MCF 10A (cell line): ENCODE data around the gene PROM2. TPM values are rescaled to one million over a fixed set of nuclear protein-coding genes. Genes with fewer than 3 reads are reported as not detected.

Experiments used
- BruUV-seq: library from RNA; stranded (reverse); fragments of 400-500 nt; replicated peaks from 2 replicates; lab custom pipeline; 2021; lab: Mats Ljungman, UMichigan
- CTCF ChIA-PET: fragments of 300-600 bp; sonication (Branson Sonifier 250); formaldehyde crosslinking; extraction: SDS; loops from one replicate; lab custom pipeline; 2021; ENCODE audit warnings: antibody characterized with exemption, inconsistent platforms; lab: Yijun Ruan, JAX
- POLR2A ChIA-PET: fragments of 300-600, 350-650 bp; sonication (Branson Sonifier 250); formaldehyde crosslinking; extraction: SDS; loops from one replicate; lab custom pipeline; 2020; ENCODE audit warnings: antibody characterized with exemption, inconsistent platforms; lab: Yijun Ruan, JAX
- DNase-seq: peaks from one replicate; pipeline ENCODE4 v3.0.0-alpha.2; 2018; ENCODE audit not compliant: unreplicated experiment
- H3K27ac Mint-ChIP-seq: one replicate; pipeline ENCODE4 v1.8.0; 2022; ENCODE audit warnings: mild to moderate bottlenecking, low read depth, mixed read lengths; ENCODE audit not compliant: unreplicated experiment
- H3K27me3 Mint-ChIP-seq: one replicate; pipeline ENCODE4 v1.8.0; 2022; ENCODE audit warnings: mixed read lengths; ENCODE audit not compliant: insufficient read depth, unreplicated experiment
- H3K36me3 Mint-ChIP-seq: one replicate; pipeline ENCODE4 v1.8.0; 2022; ENCODE audit warnings: mild to moderate bottlenecking, moderate library complexity, mixed read lengths; ENCODE audit not compliant: insufficient read depth, unreplicated experiment
- H3K4me1 Mint-ChIP-seq: one replicate; pipeline ENCODE4 v1.8.0; 2022; ENCODE audit warnings: mixed read lengths; ENCODE audit not compliant: insufficient read depth, unreplicated experiment
- H3K4me3 Mint-ChIP-seq: one replicate; pipeline ENCODE4 v1.8.0; 2022; ENCODE audit warnings: mild to moderate bottlenecking, moderate library complexity, mixed read lengths; ENCODE audit not compliant: unreplicated experiment
- H3K9me3 Mint-ChIP-seq: one replicate; pipeline ENCODE4 v1.8.0; 2022; ENCODE audit warnings: mixed read lengths; ENCODE audit not compliant: unreplicated experiment
- intact Hi-C: fragments of 100-400 bp; cut with micrococcal nuclease; formaldehyde crosslinking; loops from 2 replicates; pipeline ENCODE4 v1.14.1; 2022
- total RNA-seq: library from RNA; stranded (reverse); gene quantifications from 2 replicates; pipeline ENCODE4 v1.2.3, GENCODE V29; 2022
- TF ChIP-seq, protein P1 (sequence below): fragments of 200-600 bp; IDR thresholded peaks from one replicate; pipeline ENCODE4 v1.8.0; 2022; ENCODE audit warnings: antibody characterized with exemption, mild to moderate bottlenecking; ENCODE audit not compliant: unreplicated experiment

The PROM2 gene
- total RNA-seq, 1 experiment from 2014 or later, result 2.6 TPM

DNA sequence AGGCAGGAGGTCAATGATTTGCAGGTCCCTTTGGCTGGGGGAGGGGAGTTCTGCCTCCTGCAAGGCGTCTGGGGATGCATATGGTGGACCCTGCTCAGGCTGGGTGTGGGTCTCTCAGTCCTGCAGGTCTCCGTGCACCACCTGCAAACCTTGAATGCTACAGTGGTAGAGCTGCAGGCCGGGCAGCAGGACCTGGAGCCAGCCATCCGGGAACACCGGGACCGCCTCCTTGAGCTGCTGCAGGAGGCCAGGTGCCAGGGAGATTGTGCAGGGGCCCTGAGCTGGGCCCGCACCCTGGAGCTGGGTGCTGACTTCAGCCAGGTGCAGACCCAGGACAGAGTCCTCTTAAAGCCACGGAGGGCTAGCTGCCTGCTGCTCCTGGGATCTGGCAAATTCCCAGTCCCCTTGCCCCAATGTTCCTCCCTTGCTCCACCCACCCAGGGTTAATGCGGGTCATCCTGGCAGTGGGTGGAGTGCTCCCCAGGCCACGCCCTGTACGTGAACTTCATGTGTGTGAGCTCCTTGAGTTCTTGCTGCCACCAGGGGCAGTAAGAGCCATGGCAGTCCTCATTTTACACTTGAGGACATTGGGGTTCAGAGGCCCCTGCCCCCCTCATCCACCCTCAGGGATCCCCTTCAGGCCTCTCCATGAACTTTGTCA is 3.1 kb downstream of the PROM2 start:
- POLR2A ChIA-PET, result interaction anchor here (0.8 to 2.1 kb wide), 14 partner anchors 11 to 126 kb away, joined by 3 to 20 read pairs (median 4); no protein-coding TSS in a partner anchor
- no peaks in the 10 kb centered on the region for H3K9me3 Mint-ChIP-seq
- no TSS peak for BruUV-seq

GRCh38 chr2:95278051-95278471 is 3.8 kb downstream of the PROM2 start:
- H3K36me3 Mint-ChIP-seq, result no peaks in the 10 kb centered on the region
- peak overlapping the region; percentile 55 for H3K4me3 Mint-ChIP-seq
- peak; percentile 96 for DNase-seq
- CTCF ChIA-PET, result interaction anchor here (0.6 to 3.0 kb wide), 26 partner anchors 9 to 284 kb away, joined by 3 to 48 read pairs (median 4); no protein-coding TSS in a partner anchor
- POLR2A ChIA-PET, result interaction anchor here (0.6 to 2.1 kb wide), 16 partner anchors 11 to 125 kb away, joined by 3 to 20 read pairs (median 4); no protein-coding TSS in a partner anchor
- no peaks in the 10 kb centered on the region for H3K9me3 Mint-ChIP-seq
- BruUV-seq, result no TSS peak
- peak overlapping the region; percentile 63 for H3K27ac Mint-ChIP-seq
- peaks cover 31% of the 10 kb centered on the region for H3K4me1 Mint-ChIP-seq
- H3K27me3 Mint-ChIP-seq, result no peaks in the 10 kb centered on the region
- intact Hi-C loops, result no loop called here
- TF ChIP-seq, protein P1, sequence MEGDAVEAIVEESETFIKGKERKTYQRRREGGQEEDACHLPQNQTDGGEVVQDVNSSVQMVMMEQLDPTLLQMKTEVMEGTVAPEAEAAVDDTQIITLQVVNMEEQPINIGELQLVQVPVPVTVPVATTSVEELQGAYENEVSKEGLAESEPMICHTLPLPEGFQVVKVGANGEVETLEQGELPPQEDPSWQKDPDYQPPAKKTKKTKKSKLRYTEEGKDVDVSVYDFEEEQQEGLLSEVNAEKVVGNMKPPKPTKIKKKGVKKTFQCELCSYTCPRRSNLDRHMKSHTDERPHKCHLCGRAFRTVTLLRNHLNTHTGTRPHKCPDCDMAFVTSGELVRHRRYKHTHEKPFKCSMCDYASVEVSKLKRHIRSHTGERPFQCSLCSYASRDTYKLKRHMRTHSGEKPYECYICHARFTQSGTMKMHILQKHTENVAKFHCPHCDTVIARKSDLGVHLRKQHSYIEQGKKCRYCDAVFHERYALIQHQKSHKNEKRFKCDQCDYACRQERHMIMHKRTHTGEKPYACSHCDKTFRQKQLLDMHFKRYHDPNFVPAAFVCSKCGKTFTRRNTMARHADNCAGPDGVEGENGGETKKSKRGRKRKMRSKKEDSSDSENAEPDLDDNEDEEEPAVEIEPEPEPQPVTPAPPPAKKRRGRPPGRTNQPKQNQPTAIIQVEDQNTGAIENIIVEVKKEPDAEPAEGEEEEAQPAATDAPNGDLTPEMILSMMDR, result no peak

More for the DNA sequence above, 3.1 kb downstream of the PROM2 start:
- peak; percentile 90 for DNase-seq
- Mint-ChIP-seq H3K4me3 (peak overlapping the region; percentile 55), H3K4me1 (peaks cover 31% of the 10 kb centered on the region), H3K36me3 (no peaks in the 10 kb centered on the region), H3K27ac (peak overlapping the region; percentile 63), H3K27me3 (no peaks in the 10 kb centered on the region)
- TF ChIP-seq, protein P1, result no peak
- CTCF ChIA-PET, result interaction anchor here (0.6 to 3.0 kb wide), 26 partner anchors 9 to 271 kb away, joined by 3 to 48 read pairs (median 4); no protein-coding TSS in a partner anchor
- intact Hi-C loops, result loop anchor here (1.0 kb wide), 1 partner anchor 38 kb away; no protein-coding TSS in a partner anchor

- H3K4me3 Mint-ChIP-seq, result no peak overlapping the region
- no peak for DNase-seq
- no TSS peak for BruUV-seq
- TF ChIP-seq, protein P1, result no peak
- H3K27ac Mint-ChIP-seq, result peak overlapping the region; percentile 63
- ChIA-PET POLR2A (interaction anchor here (0.6 to 2.1 kb wide), 9 partner anchors 10 to 55 kb away, joined by 3 to 20 read pairs (median 4); no protein-coding TSS in a partner anchor), CTCF (interaction anchor here (0.6 to 3.0 kb wide), 20 partner anchors 8 to 285 kb away, joined by 3 to 48 read pairs (median 6); no protein-coding TSS in a partner anchor)
- no peaks in the 10 kb centered on the region for H3K27me3 Mint-ChIP-seq
- intact Hi-C loops, result no loop called here
- no peaks in the 10 kb centered on the region for H3K36me3 Mint-ChIP-seq
- H3K9me3 Mint-ChIP-seq, result no peaks in the 10 kb centered on the region
- H3K4me1 Mint-ChIP-seq, result peaks cover 31% of the 10 kb centered on the region
Observed at GRCh38 chr2:95278637-95279225, 4.5 kb downstream of the PROM2 start.
